GM12872 (cell line): ENCODE results near the gene ZNG1A.
"Not testable (repeated sequence)": the region's sequence is repeated elsewhere in the genome, so short reads cannot be mapped to it uniquely, and the experiment has no call there.

Experiments
- TF ChIP-seq, protein P1 (sequence below): IDR thresholded peaks from 3 replicates; pipeline ENCODE4 v1.5.1; 2011; ENCODE audit warnings: low read depth, mild to moderate bottlenecking, low read length, moderate library complexity; ENCODE audit not compliant: insufficient read depth

ZNG1A gene

DNA sequence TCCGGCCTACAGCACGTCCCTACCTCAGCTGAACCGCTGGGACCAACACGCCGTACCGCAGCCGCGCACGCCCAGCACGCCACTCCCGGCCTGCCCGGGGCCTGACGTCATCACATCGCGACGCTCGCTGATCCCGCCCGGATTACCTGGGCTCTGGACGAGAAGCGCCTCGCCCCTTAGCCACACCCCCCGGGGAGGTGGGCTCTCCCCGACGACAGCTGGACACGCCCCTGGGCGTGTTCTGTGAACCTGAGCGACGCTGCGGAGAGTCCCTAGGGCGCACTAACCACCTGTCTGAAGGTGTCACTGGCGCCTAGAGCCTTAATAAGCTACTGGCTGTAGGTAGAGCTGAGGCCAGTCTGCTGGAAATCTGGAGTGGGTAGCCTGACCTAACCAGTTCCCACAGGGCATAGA is at the start of gene ZNG1A:
Gene ZNG1A (minus strand): TSS at position 87 of the 414 bp plus-strand sequence. CDS start 87 bp downstream, outside the sequence.
- TF ChIP-seq, protein P1, sequence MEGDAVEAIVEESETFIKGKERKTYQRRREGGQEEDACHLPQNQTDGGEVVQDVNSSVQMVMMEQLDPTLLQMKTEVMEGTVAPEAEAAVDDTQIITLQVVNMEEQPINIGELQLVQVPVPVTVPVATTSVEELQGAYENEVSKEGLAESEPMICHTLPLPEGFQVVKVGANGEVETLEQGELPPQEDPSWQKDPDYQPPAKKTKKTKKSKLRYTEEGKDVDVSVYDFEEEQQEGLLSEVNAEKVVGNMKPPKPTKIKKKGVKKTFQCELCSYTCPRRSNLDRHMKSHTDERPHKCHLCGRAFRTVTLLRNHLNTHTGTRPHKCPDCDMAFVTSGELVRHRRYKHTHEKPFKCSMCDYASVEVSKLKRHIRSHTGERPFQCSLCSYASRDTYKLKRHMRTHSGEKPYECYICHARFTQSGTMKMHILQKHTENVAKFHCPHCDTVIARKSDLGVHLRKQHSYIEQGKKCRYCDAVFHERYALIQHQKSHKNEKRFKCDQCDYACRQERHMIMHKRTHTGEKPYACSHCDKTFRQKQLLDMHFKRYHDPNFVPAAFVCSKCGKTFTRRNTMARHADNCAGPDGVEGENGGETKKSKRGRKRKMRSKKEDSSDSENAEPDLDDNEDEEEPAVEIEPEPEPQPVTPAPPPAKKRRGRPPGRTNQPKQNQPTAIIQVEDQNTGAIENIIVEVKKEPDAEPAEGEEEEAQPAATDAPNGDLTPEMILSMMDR: not testable (repeated sequence)

- TF ChIP-seq, protein P1: no peak
Observed at GRCh38 chr9:227860-228259, 49.0 kb upstream of the ZNG1A start.

- TF ChIP-seq, protein P1: no peak
Observed at GRCh38 chr9:224582-225520, 46.0 kb upstream of the ZNG1A start.

GRCh38 chr9:224026-224425 is 45.2 kb upstream of the ZNG1A start:
- TF ChIP-seq, protein P1: no peak

- TF ChIP-seq, protein P1: no peak
Observed at GRCh38 chr9:223152-223551, 44.3 kb upstream of the ZNG1A start.

DNA sequence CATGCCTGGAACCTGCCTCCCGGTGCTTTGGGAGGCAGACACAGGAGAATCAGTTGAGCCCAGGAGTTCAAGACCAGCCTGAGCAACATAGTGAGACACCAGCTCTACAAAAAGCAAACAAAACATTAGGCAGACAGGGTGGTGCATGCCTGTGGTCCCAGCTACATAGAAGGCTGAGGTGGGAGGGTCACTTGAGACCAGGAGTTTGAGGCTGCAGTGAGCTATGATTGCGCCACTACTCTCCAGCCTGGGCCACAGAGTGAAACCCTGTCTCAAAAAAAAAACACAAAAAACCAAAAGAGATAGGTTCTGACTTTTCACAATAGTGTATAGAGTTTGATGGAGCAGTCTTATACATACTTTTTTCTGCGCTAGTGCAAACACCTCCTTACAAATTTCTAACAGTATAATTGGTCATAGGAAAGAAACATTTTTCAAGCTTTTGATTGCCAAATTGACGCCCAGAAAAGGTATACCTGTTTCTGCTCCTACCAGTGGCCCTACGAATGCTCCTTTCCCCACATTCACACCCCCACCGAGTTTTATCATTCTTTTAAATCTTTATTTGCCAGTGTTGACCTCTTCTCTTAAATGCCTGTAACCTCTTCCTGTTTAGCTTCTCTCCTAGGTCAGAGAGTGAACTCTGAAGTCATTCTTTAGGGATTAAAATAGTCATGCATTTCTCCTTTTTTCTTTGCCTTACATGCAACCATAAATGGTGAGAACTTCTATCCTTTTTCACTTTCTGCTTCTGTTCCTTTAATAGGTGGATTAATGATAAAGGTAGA is 43.3 kb upstream of the ZNG1A start:
- TF ChIP-seq, protein P1: no peak
